ENCODE data around the gene DPP6.

- TF ChIP-seq, protein P1, sequence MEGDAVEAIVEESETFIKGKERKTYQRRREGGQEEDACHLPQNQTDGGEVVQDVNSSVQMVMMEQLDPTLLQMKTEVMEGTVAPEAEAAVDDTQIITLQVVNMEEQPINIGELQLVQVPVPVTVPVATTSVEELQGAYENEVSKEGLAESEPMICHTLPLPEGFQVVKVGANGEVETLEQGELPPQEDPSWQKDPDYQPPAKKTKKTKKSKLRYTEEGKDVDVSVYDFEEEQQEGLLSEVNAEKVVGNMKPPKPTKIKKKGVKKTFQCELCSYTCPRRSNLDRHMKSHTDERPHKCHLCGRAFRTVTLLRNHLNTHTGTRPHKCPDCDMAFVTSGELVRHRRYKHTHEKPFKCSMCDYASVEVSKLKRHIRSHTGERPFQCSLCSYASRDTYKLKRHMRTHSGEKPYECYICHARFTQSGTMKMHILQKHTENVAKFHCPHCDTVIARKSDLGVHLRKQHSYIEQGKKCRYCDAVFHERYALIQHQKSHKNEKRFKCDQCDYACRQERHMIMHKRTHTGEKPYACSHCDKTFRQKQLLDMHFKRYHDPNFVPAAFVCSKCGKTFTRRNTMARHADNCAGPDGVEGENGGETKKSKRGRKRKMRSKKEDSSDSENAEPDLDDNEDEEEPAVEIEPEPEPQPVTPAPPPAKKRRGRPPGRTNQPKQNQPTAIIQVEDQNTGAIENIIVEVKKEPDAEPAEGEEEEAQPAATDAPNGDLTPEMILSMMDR (IDR thresholded peaks at IDR 0.05): no peak
- TF ChIP-seq EP300 (IDR thresholded peaks at IDR 0.05) (no peak), ELK1 (IDR thresholded peaks at IDR 0.05; ENCODE audit: low read depth, low read length) (no peak), POLR2A (IDR thresholded peaks at IDR 0.05; ENCODE audit: low read length) (no peak), SREBF2 (IDR thresholded peaks at IDR 0.05) (no peak), HDAC2 (IDR thresholded peaks at IDR 0.05) (no peak), NPAS2 (CRISPR knock-in tag; IDR thresholded peaks at IDR 0.05; ENCODE audit: borderline replicate concordance) (no peak), BCL3 (IDR thresholded peaks at IDR 0.05) (no peak)
Observed at GRCh38 chr7:154852205-154852604, 800.0 kb downstream of the DPP6 start.
